HFFc6 (cell line): Measurements from ENCODE around the gene ATP11A. TPM values are rescaled to one million over a fixed set of nuclear protein-coding genes. Genes with fewer than 3 reads are reported as not detected.

Source experiments
- DNase-seq: peaks from one replicate; pipeline ENCODE4 v3.0.0-alpha.2; 2018
- H3K27ac Mint-ChIP-seq: 2 replicates; pipeline ENCODE4 v1.8.0; 2020; ENCODE audit warnings: mild to moderate bottlenecking, mixed read lengths
- H3K27me3 Mint-ChIP-seq: 2 replicates; pipeline ENCODE4 v1.8.0; 2021; ENCODE audit warnings: mild to moderate bottlenecking, moderate library complexity, mixed read lengths; ENCODE audit not compliant: insufficient read depth
- H3K36me3 Mint-ChIP-seq: 2 replicates; pipeline ENCODE4 v1.8.0; 2021; ENCODE audit warnings: low read depth, mixed read lengths
- H3K4me1 Mint-ChIP-seq: 2 replicates; pipeline ENCODE4 v1.8.0; 2020; ENCODE audit warnings: low read depth, mixed read lengths
- H3K4me3 Mint-ChIP-seq: 2 replicates; pipeline ENCODE4 v1.8.0; 2020; ENCODE audit warnings: mild to moderate bottlenecking, moderate library complexity, mixed read lengths
- H3K9me3 Mint-ChIP-seq: 2 replicates; pipeline ENCODE4 v1.8.0; 2020; ENCODE audit warnings: mild to moderate bottlenecking, mixed read lengths
- total RNA-seq, 6 experiments: library from RNA; stranded (reverse); fragmentation: NEBNext Ultra II Directional; extraction: Animal tissue kit (Norgen Biotek cat#: 25700); gene quantifications; 2 replicates in 1 of 6; 3 replicates in 5 of 6; pipeline ENCODE4 v1.2.3, GENCODE V29; 2021
- TF ChIP-seq, protein P1 (sequence below): fragments of 200-600 bp; sonication (generic); IDR thresholded peaks from 2 replicates; pipeline ENCODE4 v1.5.0; 2021; ENCODE audit warnings: antibody characterized with exemption, mild to moderate bottlenecking

Gene ATP11A
- total RNA-seq, 6 experiments from 2014 or later, result 4.3 to 29.9 (median 6.5) TPM

DNA sequence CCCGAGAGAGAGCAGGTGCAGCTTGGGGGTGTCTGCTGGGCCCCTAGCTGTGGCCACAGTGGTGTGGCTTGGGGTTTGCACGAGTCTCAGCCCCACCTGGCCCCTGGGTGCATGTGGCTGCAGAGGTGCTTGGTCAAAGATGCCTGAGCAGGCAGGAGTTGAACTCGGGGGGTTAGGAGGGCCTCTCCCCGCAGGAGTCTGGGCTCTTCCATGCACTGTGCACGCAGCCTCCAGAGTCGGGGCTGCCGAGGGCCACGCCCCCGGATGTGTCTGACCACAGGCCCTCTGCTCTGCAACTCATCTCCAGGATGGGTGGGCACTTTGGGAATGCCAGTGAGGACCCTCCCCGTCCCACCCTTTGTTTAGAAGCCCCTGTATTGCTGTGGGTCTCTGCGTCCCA is 187.7 kb downstream of the ATP11A start:
- H3K27ac Mint-ChIP-seq, result no peak overlapping the region
- H3K9me3 Mint-ChIP-seq, result no peaks in the 10 kb centered on the region
- TF ChIP-seq, protein P1, sequence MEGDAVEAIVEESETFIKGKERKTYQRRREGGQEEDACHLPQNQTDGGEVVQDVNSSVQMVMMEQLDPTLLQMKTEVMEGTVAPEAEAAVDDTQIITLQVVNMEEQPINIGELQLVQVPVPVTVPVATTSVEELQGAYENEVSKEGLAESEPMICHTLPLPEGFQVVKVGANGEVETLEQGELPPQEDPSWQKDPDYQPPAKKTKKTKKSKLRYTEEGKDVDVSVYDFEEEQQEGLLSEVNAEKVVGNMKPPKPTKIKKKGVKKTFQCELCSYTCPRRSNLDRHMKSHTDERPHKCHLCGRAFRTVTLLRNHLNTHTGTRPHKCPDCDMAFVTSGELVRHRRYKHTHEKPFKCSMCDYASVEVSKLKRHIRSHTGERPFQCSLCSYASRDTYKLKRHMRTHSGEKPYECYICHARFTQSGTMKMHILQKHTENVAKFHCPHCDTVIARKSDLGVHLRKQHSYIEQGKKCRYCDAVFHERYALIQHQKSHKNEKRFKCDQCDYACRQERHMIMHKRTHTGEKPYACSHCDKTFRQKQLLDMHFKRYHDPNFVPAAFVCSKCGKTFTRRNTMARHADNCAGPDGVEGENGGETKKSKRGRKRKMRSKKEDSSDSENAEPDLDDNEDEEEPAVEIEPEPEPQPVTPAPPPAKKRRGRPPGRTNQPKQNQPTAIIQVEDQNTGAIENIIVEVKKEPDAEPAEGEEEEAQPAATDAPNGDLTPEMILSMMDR, result no peak
- no peak overlapping the region for H3K4me3 Mint-ChIP-seq
- H3K27me3 Mint-ChIP-seq, result peaks cover 5% of the 10 kb centered on the region
- no peaks in the 10 kb centered on the region; the same call in 1 of the 2 replicates for H3K4me1 Mint-ChIP-seq
- no peaks in the 10 kb centered on the region for H3K36me3 Mint-ChIP-seq
- DNase-seq, result no peak

DNA sequence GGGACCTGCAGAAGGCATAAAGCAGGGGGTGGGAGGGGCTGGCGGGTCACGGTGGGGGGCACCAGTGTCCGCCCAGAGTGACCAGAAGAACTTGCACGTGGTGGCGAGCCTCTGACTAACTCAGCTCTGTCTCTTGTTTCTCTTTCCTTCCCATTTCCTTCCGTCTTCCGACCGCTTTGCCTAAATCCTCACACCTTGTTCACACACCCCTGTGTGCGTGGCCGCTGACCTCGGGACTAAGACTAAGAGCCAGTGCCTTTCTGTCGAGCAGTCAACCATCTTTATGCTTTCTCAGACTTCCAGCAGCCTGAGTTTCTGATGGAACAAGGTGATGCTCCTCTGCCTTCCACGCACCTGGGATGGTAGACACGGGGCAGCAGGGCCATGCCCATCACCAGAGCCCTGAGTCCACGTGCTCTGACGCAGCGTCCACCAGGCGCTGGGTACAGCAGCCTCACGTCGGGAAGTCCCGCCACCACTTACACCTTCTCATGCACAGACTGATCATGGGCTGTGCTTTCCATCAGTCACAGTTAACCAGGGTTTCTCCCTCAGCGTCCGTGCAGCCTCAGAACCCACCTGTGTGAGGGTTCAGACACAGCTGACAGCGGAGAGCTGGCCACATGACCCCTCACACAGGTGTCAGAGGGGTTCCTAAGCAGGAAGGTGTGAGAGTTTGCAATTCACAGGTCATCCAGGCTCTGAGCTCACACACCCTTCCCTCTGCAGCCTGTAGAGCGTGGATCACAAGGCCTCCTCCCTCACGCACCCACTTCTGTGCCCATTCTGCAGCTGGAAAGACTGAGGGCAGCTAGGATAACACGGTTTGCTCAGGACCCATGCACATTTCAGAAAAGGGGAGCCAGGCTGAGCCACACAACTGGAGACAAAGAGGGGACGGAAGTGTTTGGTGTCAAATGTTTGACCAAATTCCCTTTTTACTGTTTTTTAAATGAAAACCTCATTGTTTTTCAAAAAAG is 188.4 kb downstream of the ATP11A start:
- H3K4me1 Mint-ChIP-seq, result no peaks in the 10 kb centered on the region; the same call in 1 of the 2 replicates
- TF ChIP-seq, protein P1, result no peak
- peaks cover 2% of the 10 kb centered on the region for H3K27me3 Mint-ChIP-seq
- H3K27ac Mint-ChIP-seq, result no peak overlapping the region
- no peak for DNase-seq
- H3K4me3 Mint-ChIP-seq, result no peak overlapping the region
- no peaks in the 10 kb centered on the region for H3K36me3 Mint-ChIP-seq
- no peaks in the 10 kb centered on the region for H3K9me3 Mint-ChIP-seq

DNA sequence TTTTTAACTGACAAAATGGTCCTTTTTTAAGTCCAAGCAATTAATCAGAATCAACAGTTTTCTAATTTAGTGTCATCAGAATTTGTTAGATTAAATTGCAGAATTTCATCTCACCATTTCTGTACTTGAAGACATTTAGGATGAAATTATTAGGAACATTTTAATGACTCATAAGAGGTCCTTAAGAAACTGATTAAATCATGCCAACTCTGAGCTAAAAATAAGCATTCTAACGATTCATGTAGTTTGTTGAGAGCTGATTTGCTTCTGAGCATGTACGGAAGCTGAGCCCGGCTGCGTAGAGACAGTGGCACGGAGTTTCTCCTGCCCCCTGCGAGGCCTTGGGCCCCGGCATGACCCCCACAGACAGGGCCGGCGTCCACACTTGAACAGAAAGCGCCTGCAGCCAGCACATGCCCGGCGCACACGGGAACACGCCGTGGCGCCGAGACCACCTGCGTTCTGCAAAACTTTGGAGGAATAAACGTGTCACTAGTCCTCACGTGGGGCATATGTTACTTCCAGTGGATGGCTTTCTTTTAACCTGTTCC is 189.5 kb downstream of the ATP11A start:
- TF ChIP-seq, protein P1, result no peak
- H3K4me3 Mint-ChIP-seq, result no peak overlapping the region
- no peak overlapping the region for H3K27ac Mint-ChIP-seq

DNA sequence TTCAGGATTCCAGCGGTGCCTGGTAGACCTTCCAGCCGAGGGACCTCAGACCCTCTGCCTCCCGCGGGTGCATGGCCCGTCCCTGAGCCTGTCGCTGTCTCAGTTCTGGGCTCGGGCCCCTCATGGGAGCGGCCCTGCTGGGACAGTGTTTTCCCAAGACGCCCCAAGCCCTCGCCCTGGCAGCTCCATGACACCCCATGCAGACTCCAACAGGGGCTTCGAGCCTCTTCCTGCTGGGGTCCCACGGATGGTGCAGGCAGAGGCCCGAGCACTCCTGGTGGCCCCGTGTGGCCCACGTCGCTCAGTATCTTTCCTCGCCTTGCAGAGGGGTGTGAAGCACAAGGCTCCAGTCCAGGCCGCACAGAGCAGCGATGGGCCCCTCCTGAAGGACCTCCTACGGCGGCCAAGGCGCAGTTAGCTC is 190.4 kb downstream of the ATP11A start:
- Mint-ChIP-seq H3K27me3 (peaks cover 2% of the 10 kb centered on the region), H3K4me3 (no peak overlapping the region), H3K27ac (no peak overlapping the region), H3K9me3 (no peaks in the 10 kb centered on the region), H3K36me3 (no peaks in the 10 kb centered on the region), H3K4me1 (no peaks in the 10 kb centered on the region; the same call in 1 of the 2 replicates)
- DNase-seq, result no peak
- TF ChIP-seq, protein P1, result no peak

More for the DNA sequence above, 189.5 kb downstream of the ATP11A start:
- H3K4me1 Mint-ChIP-seq, result no peaks in the 10 kb centered on the region; the same call in 1 of the 2 replicates
- no peaks in the 10 kb centered on the region for H3K9me3 Mint-ChIP-seq
- H3K36me3 Mint-ChIP-seq, result no peaks in the 10 kb centered on the region
- H3K27me3 Mint-ChIP-seq, result peaks cover 2% of the 10 kb centered on the region
- DNase-seq, result peak; percentile 12

DNA sequence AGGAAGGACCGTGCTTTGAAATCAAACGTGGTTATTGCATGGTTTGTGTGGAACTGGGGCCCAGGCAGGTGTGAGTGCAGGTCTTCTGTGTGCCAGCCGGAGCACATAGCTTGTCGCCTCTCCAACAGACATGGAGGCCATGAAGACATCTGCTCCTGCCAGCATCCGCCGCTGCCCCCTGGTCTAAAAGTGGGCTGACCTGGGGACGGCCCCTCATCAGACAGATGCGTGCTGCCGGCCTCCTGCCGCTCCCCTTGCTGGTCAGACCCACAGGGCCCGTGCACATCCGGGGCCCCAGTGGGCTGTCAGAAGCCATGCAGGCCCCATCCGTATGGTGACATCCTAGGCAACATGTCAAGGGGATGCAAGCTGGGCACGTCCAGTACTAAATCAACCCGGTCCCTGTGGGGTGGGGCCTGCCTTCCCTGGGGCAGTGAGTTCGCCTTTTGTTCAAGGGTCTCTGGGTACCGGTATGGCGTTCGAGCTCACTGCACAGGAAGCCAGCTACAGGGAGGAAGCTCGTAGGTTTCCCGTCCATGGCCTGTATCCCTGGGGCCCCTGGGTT is 191.2 kb downstream of the ATP11A start:
- Mint-ChIP-seq H3K9me3 (no peaks in the 10 kb centered on the region), H3K36me3 (no peaks in the 10 kb centered on the region), H3K27me3 (peaks cover 2% of the 10 kb centered on the region), H3K4me3 (no peak overlapping the region), H3K4me1 (no peaks in the 10 kb centered on the region; the same call in 1 of the 2 replicates), H3K27ac (no peak overlapping the region)
- TF ChIP-seq, protein P1, result no peak
- no peak for DNase-seq
